RPMI8226 (cell line): ENCODE data around the gene GABPA.

ENCODE experiments used
- DNase-seq: peaks from one replicate; pipeline ENCODE4 v3.0.0-alpha.2; 2015

The GABPA gene

DNA sequence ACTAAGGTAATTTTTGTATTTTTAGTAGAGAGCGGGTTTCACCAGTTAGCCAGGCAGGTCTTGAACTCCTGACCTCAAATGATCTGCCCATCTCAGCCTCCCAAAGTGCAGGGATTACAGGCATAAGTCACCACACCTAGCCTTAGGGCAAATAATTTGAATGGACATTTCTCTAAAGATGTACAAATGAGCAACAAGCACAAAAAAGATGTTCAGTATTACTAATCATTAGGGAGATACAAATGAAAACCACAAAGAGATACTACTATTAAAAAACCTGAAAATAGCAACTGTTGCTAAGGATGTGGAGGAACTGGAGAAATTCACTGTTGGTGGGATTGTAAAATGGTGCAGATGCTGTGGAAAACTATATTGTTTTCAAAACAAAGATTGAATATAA is 79.1 kb downstream of the GABPA start:
- no peak for DNase-seq

DNA sequence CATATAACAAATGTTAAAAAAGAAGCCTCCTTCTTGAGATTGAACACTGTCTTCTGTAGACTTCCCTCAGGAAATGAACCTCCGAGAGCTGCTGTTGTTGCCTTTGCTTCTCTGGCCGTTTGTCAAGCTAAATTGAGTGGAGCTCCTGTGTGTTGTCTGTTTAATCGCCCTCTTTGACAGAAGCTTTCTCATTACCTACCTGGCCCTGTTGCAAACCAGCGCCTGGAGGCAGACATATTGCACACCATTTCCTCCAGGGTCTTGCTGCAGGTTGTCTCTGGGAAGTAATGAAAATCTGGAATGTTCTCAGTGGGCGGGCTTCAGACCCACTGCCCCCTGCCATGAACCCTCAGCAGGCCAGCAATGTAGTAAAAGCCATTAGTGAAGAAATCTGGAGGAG is 83.3 kb downstream of the GABPA start:
- DNase-seq: no peak

GRCh38 chr21:25818551-25818950 is 83.8 kb downstream of the GABPA start:
- no peak for DNase-seq
